Heart left ventricle (tissue), 13 donors: ENCODE measurements around the gene ATP5PB.

Experiments used
- POLR2A ChIP-seq, 2 donors: fragments of 450-650 bp; IDR thresholded peaks; one replicate each; pipeline ENCODE4 v1.6.1; 2017; ENCODE audit warnings: antibody characterized with exemption in 2 of 2, mild to moderate bottlenecking in 2 of 2, moderate library complexity in 2 of 2
- TF ChIP-seq, protein P1 (sequence below), 12 donors: fragments of 200-600 bp; sonication (generic) in 4 of 12; IDR thresholded peaks; one replicate each; pipeline versions ENCODE4 v1.5.0 to v1.8.0; 2018 to 2022; ENCODE audit warnings: antibody characterized with exemption in 12 of 12, mild to moderate bottlenecking in 5 of 12
- donor health status: ischemic (EF 13 %, LVEDD 7.1; RV severe dilation, severe dysfunction).
- donor health status: DM: no; HTN: yes; CAD: no.
- donor health status: DM: no; HTN: no; CAD: no.
- donor health status: ischemic (EF 25% LVEDD 6.9; RV normal size, moderate dysfunction).
- donor health status: ischemic (EF 25% LVEDD 5.7; RV mildly dilated, moderate dysfunction).
- donor health status: ischemic (EF 35%, LVEDD 5.7; RV mildly dilated, moderate dysfunction).
- donor health status: nonischemic (EF 11% LVEDD 7.7; RV severe dilation, severe dysfunction).
- donor health status: DM: yes; HTN: yes; CAD: no.
- donor health status: PGD.
- donor health status: ischemic (EF 29% LVEDD 5.4; RV normal size, mild dysfunction).
- donor health status: nonischemic (EF 23%, LVEDD 6.1; RV moderate dilation, normal function).

DNA sequence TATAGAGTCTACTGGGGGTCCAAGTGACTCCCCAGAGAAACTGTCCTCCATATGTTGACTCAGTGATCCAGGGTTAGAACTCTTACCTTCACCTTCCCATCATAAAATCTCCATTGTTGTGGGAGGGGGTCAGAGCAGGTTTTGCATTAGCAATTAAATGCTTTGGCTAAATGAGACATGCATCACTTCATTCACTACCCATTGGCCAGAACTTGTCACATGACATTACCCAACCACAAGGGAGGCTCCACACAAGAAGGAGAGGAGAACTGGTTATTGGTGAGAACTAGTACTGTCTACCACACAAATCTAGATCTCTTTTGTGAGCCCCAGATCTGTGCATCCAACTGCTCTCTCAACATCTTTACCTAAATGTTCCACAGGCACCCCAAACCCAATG, 20.3 kb downstream of the ATP5PB start:
- TF ChIP-seq, protein P1, sequence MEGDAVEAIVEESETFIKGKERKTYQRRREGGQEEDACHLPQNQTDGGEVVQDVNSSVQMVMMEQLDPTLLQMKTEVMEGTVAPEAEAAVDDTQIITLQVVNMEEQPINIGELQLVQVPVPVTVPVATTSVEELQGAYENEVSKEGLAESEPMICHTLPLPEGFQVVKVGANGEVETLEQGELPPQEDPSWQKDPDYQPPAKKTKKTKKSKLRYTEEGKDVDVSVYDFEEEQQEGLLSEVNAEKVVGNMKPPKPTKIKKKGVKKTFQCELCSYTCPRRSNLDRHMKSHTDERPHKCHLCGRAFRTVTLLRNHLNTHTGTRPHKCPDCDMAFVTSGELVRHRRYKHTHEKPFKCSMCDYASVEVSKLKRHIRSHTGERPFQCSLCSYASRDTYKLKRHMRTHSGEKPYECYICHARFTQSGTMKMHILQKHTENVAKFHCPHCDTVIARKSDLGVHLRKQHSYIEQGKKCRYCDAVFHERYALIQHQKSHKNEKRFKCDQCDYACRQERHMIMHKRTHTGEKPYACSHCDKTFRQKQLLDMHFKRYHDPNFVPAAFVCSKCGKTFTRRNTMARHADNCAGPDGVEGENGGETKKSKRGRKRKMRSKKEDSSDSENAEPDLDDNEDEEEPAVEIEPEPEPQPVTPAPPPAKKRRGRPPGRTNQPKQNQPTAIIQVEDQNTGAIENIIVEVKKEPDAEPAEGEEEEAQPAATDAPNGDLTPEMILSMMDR (IDR thresholded peaks at IDR 0.05): no peak
- no peak for TF ChIP-seq POLR2A (IDR thresholded peaks at IDR 0.05)
